Tibial nerve (tissue), 4 donors: Measurements from ENCODE around the gene PRSS22. TPM values are rescaled to one million over a fixed set of nuclear protein-coding genes. Genes with fewer than 3 reads are reported as not detected.

Experiments used
- DNase-seq, 2 donors: peaks; one replicate each; pipeline ENCODE4 v3.0.0-alpha.2; 2019; ENCODE audit warnings: low spot score in 2 of 2
- H3K27ac ChIP-seq, 4 donors: fragments of 200-600 bp; sonication (generic) in 3 of 4; one replicate each; pipeline ENCODE4 v1.5.1; 2017 to 2019; ENCODE audit warnings: mild to moderate bottlenecking in 1 of 4
- H3K27me3 ChIP-seq, 2 donors: fragments of 200-600 bp; sonication (generic) in 1 of 2; one replicate each; pipeline versions ENCODE4 v1.5.1 to v1.6.0; 2017 to 2019
- H3K36me3 ChIP-seq, 3 donors: fragments of 200-600 bp; sonication (generic); one replicate each; pipeline ENCODE4 v1.5.1; 2018 to 2019
- H3K4me1 ChIP-seq, 4 donors: fragments of 200-600 bp; sonication (generic) in 3 of 4; one replicate each; pipeline ENCODE4 v1.5.1; 2017 to 2019
- H3K4me3 ChIP-seq, 4 donors: fragments of 200-600 bp; sonication (generic) in 3 of 4; one replicate each; pipeline ENCODE4 v1.5.1; 2017 to 2019; ENCODE audit warnings: mild to moderate bottlenecking in 1 of 4, moderate library complexity in 1 of 4
- H3K9me3 ChIP-seq, 4 donors: fragments of 200-600 bp; sonication (generic) in 3 of 4; one replicate each; pipeline ENCODE4 v1.5.1; 2017 to 2019
- CTCF ChIP-seq, 5 experiments: fragments of 200-600 bp in 3 of 5; fragments of 450-650 bp in 2 of 5; sonication (generic) in 3 of 5; IDR thresholded peaks; one replicate each; pipeline ENCODE4 v1.5.1; 2016 to 2019; ENCODE audit warnings: antibody characterized with exemption in 5 of 5, mild to moderate bottlenecking in 3 of 5, moderate library complexity in 2 of 5
- EP300 ChIP-seq, 2 donors: sonication (generic); formaldehyde crosslinking; IDR thresholded peaks; one replicate each; pipeline ENCODE4 v1.6.1; 2017; ENCODE audit warnings: antibody characterized with exemption in 2 of 2, mild to moderate bottlenecking in 1 of 2
- POLR2A ChIP-seq, 2 donors: fragments of 450-650 bp; IDR thresholded peaks; one replicate each; pipeline ENCODE4 v1.6.1; 2017; ENCODE audit warnings: antibody characterized with exemption in 2 of 2, mild to moderate bottlenecking in 2 of 2, moderate library complexity in 2 of 2
- WGBS, 2 donors: methylation state at CpG; one replicate each; pipeline ENCODE4 v1.1.5; 2018; 5-methylcytosine and 5-hydroxymethylcytosine counted together
- total RNA-seq, 4 donors: library from RNA; depleted of rRNA; stranded (reverse); fragments of >200 nt; gene quantifications; one replicate each; pipeline ENCODE4 v1.1.0, GENCODE V29; 2016

Gene PRSS22
- total RNA-seq, 4 donors from 2014 or later: not detected

GRCh38 chr16:2813771-2814221, 44.2 kb downstream of the PRSS22 start:
- no peak overlapping the region for H3K4me3 ChIP-seq
- WGBS, 2 donors: 52 to 75% methylated on average over 7 of the region's 7 CpGs
- no peak for DNase-seq
- H3K36me3 ChIP-seq: no peaks in the 10 kb centered on the region
- H3K4me1 ChIP-seq: no peaks in the 10 kb centered on the region
- H3K27me3 ChIP-seq: peaks cover 0 to 40% of the 10 kb centered on the region in 2 donors
- H3K9me3 ChIP-seq: peaks cover 0 to 3% (median 0%) of the 10 kb centered on the region in 4 donors
- TF ChIP-seq CTCF (IDR thresholded peaks at IDR 0.05) (no peak), EP300 (IDR thresholded peaks at IDR 0.05) (no peak), POLR2A (IDR thresholded peaks at IDR 0.05) (no peak)
- no peak overlapping the region for H3K27ac ChIP-seq

- Histone ChIP-seq H3K27ac (no peak overlapping the region), H3K36me3 (no peaks in the 10 kb centered on the region), H3K9me3 (peaks cover 0 to 3% (median 0%) of the 10 kb centered on the region in 4 donors), H3K4me1 (no peaks in the 10 kb centered on the region), H3K4me3 (no peak overlapping the region), H3K27me3 (peaks cover 0 to 26% of the 10 kb centered on the region in 2 donors)
- 68 to 70% methylated on average over 12 to 14 of the region's 15 CpGs for WGBS, 2 donors
- DNase-seq: no peak
- TF ChIP-seq EP300 (IDR thresholded peaks at IDR 0.05): no peak
Observed at GRCh38 chr16:2811703-2812471, 46.1 kb downstream of the PRSS22 start.

- WGBS, 2 donors: 70 to 92% methylated on average over 6 of the region's 6 CpGs
- Histone ChIP-seq H3K4me1 (no peaks in the 10 kb centered on the region), H3K9me3 (peaks cover 0 to 3% (median 0%) of the 10 kb centered on the region in 4 donors), H3K4me3 (no peak overlapping the region), H3K36me3 (no peaks in the 10 kb centered on the region), H3K27me3 (peaks cover 0 to 26% of the 10 kb centered on the region in 2 donors), H3K27ac (no peak overlapping the region)
- no peak for TF ChIP-seq CTCF (IDR thresholded peaks at IDR 0.05)
- TF ChIP-seq POLR2A (IDR thresholded peaks at IDR 0.05): no peak
- no peak for TF ChIP-seq EP300 (IDR thresholded peaks at IDR 0.05)
- DNase-seq: no peak
Observed at GRCh38 chr16:2810651-2811050, 47.3 kb downstream of the PRSS22 start.

- no peaks in the 10 kb centered on the region for H3K4me1 ChIP-seq
- 85 to 89% methylated on average over 3 of the region's 3 CpGs for whole genome bisulfite sequencing, 2 donors
- H3K9me3 ChIP-seq: peaks cover 0 to 17% (median under 1%) of the 10 kb centered on the region in 4 donors
- no peak overlapping the region for H3K4me3 ChIP-seq
- no peak overlapping the region for H3K27ac ChIP-seq
- no peak for DNase-seq
- no peak for TF ChIP-seq EP300 (IDR thresholded peaks at IDR 0.05)
- no peak for TF ChIP-seq POLR2A (IDR thresholded peaks at IDR 0.05)
- no peak for TF ChIP-seq CTCF (IDR thresholded peaks at IDR 0.05)
- H3K36me3 ChIP-seq: no peaks in the 10 kb centered on the region
- H3K27me3 ChIP-seq: peaks cover 0 to 21% of the 10 kb centered on the region in 2 donors
Observed at GRCh38 chr16:2809149-2809760, 48.7 kb downstream of the PRSS22 start.

- Histone ChIP-seq H3K4me3 (no peak overlapping the region), H3K27ac (no peak overlapping the region), H3K36me3 (no peaks in the 10 kb centered on the region), H3K27me3 (peaks cover 0 to 21% of the 10 kb centered on the region in 2 donors), H3K9me3 (peaks cover 0 to 28% (median 7%) of the 10 kb centered on the region in 4 donors), H3K4me1 (no peaks in the 10 kb centered on the region)
- TF ChIP-seq EP300 (IDR thresholded peaks at IDR 0.05): no peak
- no peak for TF ChIP-seq POLR2A (IDR thresholded peaks at IDR 0.05)
- TF ChIP-seq CTCF (IDR thresholded peaks at IDR 0.05): no peak
- WGBS, 2 donors: 83 to 91% methylated on average over 7 of the region's 7 CpGs
- no peak for DNase-seq
Observed at GRCh38 chr16:2808181-2808580, 49.8 kb downstream of the PRSS22 start.
